GM21515 (cell line): ENCODE data around the gene SNX4.
"Not testable (repeated sequence)": the region's sequence is repeated elsewhere in the genome, so short reads cannot be mapped to it uniquely, and the experiment has no call there.

ENCODE experiments used
- ATAC-seq: cut with Tn5 transposase; IDR thresholded peaks from one replicate; pipeline ENCODE4 v1.9.1; 2021; ENCODE audit not compliant: unreplicated experiment

SNX4 gene

GRCh38 chr3:125406070-125406469 lies 113.9 kb downstream of the SNX4 start:
- no peak for ATAC-seq

- not testable (repeated sequence) for ATAC-seq
Observed at GRCh38 chr3:125405515-125405914, 114.5 kb downstream of the SNX4 start.

DNA sequence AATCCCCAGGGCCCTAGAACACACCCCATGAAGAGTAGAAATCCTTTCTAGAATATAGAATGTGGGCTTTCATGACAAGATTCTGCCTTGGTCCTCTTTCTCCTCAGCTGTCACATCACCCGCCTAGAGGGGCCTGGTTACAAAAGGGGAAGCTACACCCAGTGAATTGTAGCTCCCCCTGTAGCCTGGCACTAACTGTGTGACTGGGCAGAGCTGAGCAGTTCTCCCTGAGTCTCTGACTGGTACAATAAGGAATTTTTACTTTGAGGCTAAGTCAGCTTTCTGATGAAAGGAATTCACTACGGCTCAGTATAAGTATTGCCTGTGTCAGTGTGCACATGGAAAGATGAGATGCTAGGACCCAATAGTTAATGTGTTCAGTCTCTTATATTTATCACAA lies 116.2 kb downstream of the SNX4 start:
- no peak for ATAC-seq

- no peak for ATAC-seq
Observed at GRCh38 chr3:125402639-125403038, 117.4 kb downstream of the SNX4 start.

DNA sequence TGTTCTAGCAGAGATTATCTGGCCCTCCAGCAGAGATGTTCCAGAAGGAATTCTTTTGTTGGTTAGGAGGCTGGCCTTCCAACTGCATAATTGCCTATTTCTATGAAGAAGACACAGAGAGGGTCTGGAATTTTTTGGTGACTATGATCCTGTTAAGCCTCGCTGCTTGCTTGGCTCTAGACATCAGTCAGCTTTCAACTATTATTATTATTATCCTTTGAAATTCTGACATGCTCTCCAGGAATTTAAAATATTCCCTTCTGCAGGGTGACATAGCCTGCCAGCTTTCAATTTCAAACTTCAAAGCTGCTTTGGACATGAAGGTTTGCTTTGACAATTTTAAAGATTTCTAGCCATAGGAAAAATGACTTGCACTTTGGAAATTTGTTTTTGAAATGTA lies 118.6 kb downstream of the SNX4 start:
- ATAC-seq = no peak

DNA sequence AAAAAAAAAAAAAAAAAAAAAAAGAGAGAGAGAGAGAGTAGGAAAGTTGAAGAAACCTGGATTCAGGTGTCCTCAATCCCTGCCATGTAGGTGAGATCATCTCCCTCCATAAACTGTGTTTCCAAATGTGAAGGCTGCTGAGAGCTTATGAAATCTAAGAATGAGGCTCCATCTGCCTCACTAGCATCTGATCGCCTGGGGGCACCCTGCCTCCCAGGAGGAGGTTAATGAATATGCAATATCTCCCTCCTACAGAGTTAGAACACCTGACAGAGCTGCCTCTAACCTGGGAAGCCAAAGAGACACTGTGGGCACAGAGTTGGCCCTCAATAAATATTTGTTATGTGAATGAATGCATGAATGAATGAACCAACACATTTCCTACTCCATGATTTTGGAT lies 121.0 kb downstream of the SNX4 start:
- ATAC-seq = no peak
